Neural progenitor cell (in vitro differentiated cells): Measurements from ENCODE around the gene RASL10A. TPM values are rescaled to one million over a fixed set of nuclear protein-coding genes. Genes with fewer than 3 reads are reported as not detected.
A peak's percentile ranks its signal among the peaks of the same experiment; 100 is the strongest.

ENCODE experiments used
- DNase-seq: peaks from one replicate; pipeline ENCODE4 v3.0.0-alpha.2; 2016; ENCODE audit warnings: low spot score
- H2AFZ ChIP-seq: fragments of 200-600 bp; sonication (generic); replicated peaks from 2 replicates; pipeline ENCODE4 v1.6.1; 2016; ENCODE audit warnings: antibody characterized with exemption
- H3F3A ChIP-seq: fragments of 200-600 bp; sonication (generic); 2 replicates; pipeline ENCODE4 v1.6.1; 2016; ENCODE audit warnings: antibody characterized with exemption, low read depth
- H3K27ac ChIP-seq: fragments of 200-600 bp; sonication (generic); 2 replicates; pipeline ENCODE4 v1.5.1; 2016; ENCODE audit warnings: mild to moderate bottlenecking
- H3K27me3 ChIP-seq: fragments of 200-600 bp; sonication (generic); 2 replicates; pipeline ENCODE4 v1.6.1; 2016; ENCODE audit warnings: mild to moderate bottlenecking, moderate library complexity
- H3K36me3 ChIP-seq: fragments of 200-600 bp; sonication (generic); 2 replicates; pipeline ENCODE4 v1.5.1; 2016
- H3K4me1 ChIP-seq: fragments of 200-600 bp; sonication (generic); 2 replicates; pipeline ENCODE4 v1.6.1; 2016; ENCODE audit warnings: mixed run types
- H3K4me2 ChIP-seq: fragments of 200-600 bp; sonication (generic); 2 replicates; pipeline ENCODE4 v1.6.1; 2016
- H3K4me3 ChIP-seq: fragments of 200-600 bp; sonication (generic); 2 replicates; pipeline ENCODE4 v1.5.1; 2016
- H3K79me2 ChIP-seq: fragments of 200-600 bp; sonication (generic); 2 replicates; pipeline ENCODE4 v1.6.1; 2016; ENCODE audit warnings: low read depth
- H3K9ac ChIP-seq: fragments of 200-600 bp; sonication (generic); 2 replicates; pipeline ENCODE4 v1.6.1; 2016
- H3K9me3 ChIP-seq: fragments of 200-600 bp; sonication (generic); 2 replicates; pipeline ENCODE4 v1.5.1; 2016; ENCODE audit warnings: low read depth
- H4K20me1 ChIP-seq: fragments of 200-600 bp; sonication (generic); 2 replicates; pipeline ENCODE4 v1.6.1; 2016; ENCODE audit warnings: low read depth
- H3K27ac Mint-ChIP-seq: 3 replicates; pipeline ENCODE4 v1.8.0; 2021; ENCODE audit warnings: mixed read lengths
- H3K27me3 Mint-ChIP-seq: 2 replicates; pipeline ENCODE4 v1.8.0; 2022; ENCODE audit warnings: low read depth, mild to moderate bottlenecking, inconsistent platforms, moderate library complexity, mixed read lengths; ENCODE audit not compliant: insufficient read depth
- H3K36me3 Mint-ChIP-seq: 3 replicates; pipeline ENCODE4 v1.8.0; 2021; ENCODE audit warnings: mixed read lengths
- H3K4me1 Mint-ChIP-seq: 3 replicates; pipeline ENCODE4 v1.8.0; 2021; ENCODE audit warnings: mixed read lengths
- H3K4me3 Mint-ChIP-seq: 3 replicates; pipeline ENCODE4 v1.8.0; 2021; ENCODE audit warnings: mild to moderate bottlenecking, moderate library complexity, mixed read lengths
- H3K9me3 Mint-ChIP-seq: 3 replicates; pipeline ENCODE4 v1.8.0; 2020; ENCODE audit warnings: mixed read lengths
- CTCF ChIP-seq: fragments of 200-600 bp; sonication (generic); IDR thresholded peaks from 2 replicates; pipeline ENCODE4 v1.5.1; 2017; ENCODE audit warnings: antibody characterized with exemption, mild to moderate bottlenecking
- EZH2 ChIP-seq: fragments of 200-600 bp; sonication (generic); IDR thresholded peaks from 2 replicates; pipeline ENCODE4 v1.6.1; 2017; ENCODE audit warnings: antibody characterized with exemption, mild to moderate bottlenecking, moderate library complexity
- EZH2phosphoT487 ChIP-seq: fragments of 200-600 bp; sonication (generic); IDR thresholded peaks from 2 replicates; pipeline ENCODE4 v1.6.1; 2017; ENCODE audit warnings: antibody characterized with exemption
- microRNA-seq: library from miRNA; unstranded; fragments of <30 nt; microRNA quantifications from one replicate; pipeline ENCODE4, GENCODE V29; 2016
- small RNA-seq: library from RNA; depleted of rRNA; stranded (forward); fragments of <200 nt; gene quantifications from one replicate; pipeline ENCODE3, GENCODE V24; 2015
- total RNA-seq: library from RNA; depleted of rRNA; stranded (reverse); fragments of >200 nt; gene quantifications from 2 replicates; pipeline ENCODE4 v1.2.3, GENCODE V29; 2015; ENCODE audit warnings: low replicate concordance

The RASL10A gene
- total RNA-seq, 1 donor from 2014 or later, result 0.26 TPM

GRCh38 chr22:29265929-29266328 lies 49.6 kb downstream of the RASL10A start:
- H2AFZ ChIP-seq, result no peak overlapping the region
- no peak overlapping the region for H3K9ac ChIP-seq
- H3K27me3 ChIP-seq, result no peaks in the 10 kb centered on the region
- no peak overlapping the region for H3K27ac ChIP-seq
- no peaks in the 10 kb centered on the region for H3K36me3 ChIP-seq
- TF ChIP-seq EZH2, result no peak
- TF ChIP-seq EZH2phosphoT487, result no peak
- H3K9me3 Mint-ChIP-seq, result no peaks in the 10 kb centered on the region
- peaks cover 18% of the 10 kb centered on the region for H3K4me1 ChIP-seq
- peaks cover 33% of the 10 kb centered on the region for H3K4me1 Mint-ChIP-seq
- H3K9me3 ChIP-seq, result no peaks in the 10 kb centered on the region
- H4K20me1 ChIP-seq, result peaks cover 24% of the 10 kb centered on the region
- H3K4me3 Mint-ChIP-seq, result peak overlapping the region; percentile 95
- peaks cover 51% of the 10 kb centered on the region for H3K79me2 ChIP-seq
- peaks cover 19% of the 10 kb centered on the region for H3F3A ChIP-seq
- H3K27me3 Mint-ChIP-seq, result peaks cover 12% of the 10 kb centered on the region
- no peak for DNase-seq
- peaks cover 19% of the 10 kb centered on the region for H3K36me3 Mint-ChIP-seq
- H3K4me3 ChIP-seq, result no peak overlapping the region
- peak overlapping the region; percentile 95 for H3K4me2 ChIP-seq
- H3K27ac Mint-ChIP-seq, result peak overlapping the region; percentile 90

- H3K9ac ChIP-seq, result no peak overlapping the region
- no peaks in the 10 kb centered on the region for H3K27me3 ChIP-seq
- peaks cover 27% of the 10 kb centered on the region for H3K4me1 Mint-ChIP-seq
- no peak for DNase-seq
- H3K27ac Mint-ChIP-seq, result no peak overlapping the region
- H3K27ac ChIP-seq, result no peak overlapping the region
- peaks cover 12% of the 10 kb centered on the region for H3K27me3 Mint-ChIP-seq
- peaks cover 12% of the 10 kb centered on the region for H3K4me1 ChIP-seq
- no peaks in the 10 kb centered on the region for H3K9me3 Mint-ChIP-seq
- no peaks in the 10 kb centered on the region for H3K9me3 ChIP-seq
- H3K4me3 Mint-ChIP-seq, result no peak overlapping the region
- peaks cover 19% of the 10 kb centered on the region for H3F3A ChIP-seq
- H3K36me3 Mint-ChIP-seq, result peaks cover 15% of the 10 kb centered on the region
- no peaks in the 10 kb centered on the region for H3K36me3 ChIP-seq
- H3K4me3 ChIP-seq, result no peak overlapping the region
- TF ChIP-seq CTCF (no peak), EZH2 (no peak), EZH2phosphoT487 (no peak)
- peaks cover 18% of the 10 kb centered on the region for H4K20me1 ChIP-seq
- H3K79me2 ChIP-seq, result peaks cover 45% of the 10 kb centered on the region
- H3K4me2 ChIP-seq, result no peak overlapping the region
- H2AFZ ChIP-seq, result no peak overlapping the region
Observed at GRCh38 chr22:29265305-29265704, 50.2 kb downstream of the RASL10A start.

GRCh38 chr22:29263791-29264276 lies 51.7 kb downstream of the RASL10A start:
- peaks cover 16% of the 10 kb centered on the region for H3K4me1 Mint-ChIP-seq
- H3K36me3 ChIP-seq, result no peaks in the 10 kb centered on the region
- peaks cover 9% of the 10 kb centered on the region for H3K36me3 Mint-ChIP-seq

More at GRCh38 chr22:29263791-29264276, 51.7 kb downstream of the RASL10A start:
- Histone ChIP-seq H3K27ac (no peak overlapping the region), H3K9me3 (no peaks in the 10 kb centered on the region), H3K4me2 (no peak overlapping the region), H3K79me2 (peaks cover 30% of the 10 kb centered on the region), H3F3A (peaks cover 14% of the 10 kb centered on the region), H3K4me1 (peaks cover 7% of the 10 kb centered on the region), H3K9ac (no peak overlapping the region), H4K20me1 (peaks cover 6% of the 10 kb centered on the region), H3K27me3 (no peaks in the 10 kb centered on the region), H3K4me3 (no peak overlapping the region), H2AFZ (no peak overlapping the region)
- H3K27me3 Mint-ChIP-seq, result peaks cover 10% of the 10 kb centered on the region
- H3K27ac Mint-ChIP-seq, result no peak overlapping the region
- no peaks in the 10 kb centered on the region for H3K9me3 Mint-ChIP-seq
- DNase-seq, result no peak
- TF ChIP-seq EZH2phosphoT487, result no peak
- H3K4me3 Mint-ChIP-seq, result no peak overlapping the region

Small RNA genes within 50 kb of the gene (microRNA-seq; reads per million reads assigned to microRNA genes)
- 1.6 reads per million for gene MIR3653

Small RNA genes within 50 kb of the gene (small RNA-seq; reads per million reads assigned to genes)
- not detected for gene MIR3653

Other genes starting within 250 kb of the RASL10A start
- gene KREMEN1, start 242.7 kb downstream of the RASL10A start, total RNA-seq, result 1.4 and 1.9 TPM in 2 replicates
- gene EMID1, start 109.8 kb downstream of the RASL10A start, total RNA-seq, result 6.7 and 17.7 TPM in 2 replicates
- gene RHBDD3, start 47.7 kb downstream of the RASL10A start, total RNA-seq, result 16.3 and 78.8 TPM in 2 replicates
- gene EWSR1, start 47.4 kb downstream of the RASL10A start, total RNA-seq, result 281 and 379 TPM in 2 replicates
- gene GAS2L1, start 9.0 kb downstream of the RASL10A start, total RNA-seq, result 0.95 and 5.1 TPM in 2 replicates
- 34.7 and 57.0 TPM in 2 replicates for gene AP1B1, start 72.9 kb upstream of the RASL10A start, total RNA-seq
- not detected in 2 replicates for gene RFPL1, start 122.9 kb upstream of the RASL10A start, total RNA-seq
- gene NEFH, start 164.5 kb upstream of the RASL10A start, total RNA-seq, result 0.31 and 0.43 TPM in 2 replicates
- 42.9 and 49.0 TPM in 2 replicates for gene THOC5, start 238.1 kb upstream of the RASL10A start, total RNA-seq